OCI-LY7 (cell line): ENCODE results near the gene MARK2. TPM values are rescaled to one million over a fixed set of nuclear protein-coding genes. Genes with fewer than 3 reads are reported as not detected.

ENCODE experiments used
- BruUV-seq: library from RNA; stranded (reverse); fragments of 400-500 nt; replicated peaks from 2 replicates; lab custom pipeline; 2021; lab: Mats Ljungman, UMichigan
- CTCF ChIA-PET: fragments of 300-600 bp; sonication (Branson Sonifier 250); formaldehyde crosslinking; loops from one replicate; lab custom pipeline; 2022; ENCODE audit warnings: antibody characterized with exemption; ENCODE audit not compliant: unreplicated experiment; lab: Charles Lee
- POLR2A ChIA-PET: fragments of 300-600 bp; sonication (Branson Sonifier 250); formaldehyde crosslinking; loops from one replicate; lab custom pipeline; 2022; ENCODE audit warnings: antibody characterized with exemption; lab: Charles Lee
- DNase-seq: peaks from one replicate; pipeline ENCODE4 v3.0.0-alpha.2; 2015; ENCODE audit warnings: low spot score
- H2AFZ ChIP-seq: fragments of 200-600 bp; sonication (generic), shearing (Covaris generic); 2 replicates; pipeline ENCODE4 v1.6.1; 2014; ENCODE audit warnings: mild to moderate bottlenecking, antibody characterized with exemption, low read length, moderate library complexity
- H3K27ac ChIP-seq: fragments of 200-600 bp; sonication (generic); 2 replicates; pipeline ENCODE4 v1.5.1; 2014; ENCODE audit warnings: mixed run types, low read depth, mild to moderate bottlenecking, moderate library complexity, low read length, inconsistent platforms; ENCODE audit not compliant: poor library complexity, severe bottlenecking
- H3K36me3 ChIP-seq: fragments of 200-600 bp; sonication (generic); 2 replicates; pipeline ENCODE4 v1.6.1; 2014; ENCODE audit warnings: mild to moderate bottlenecking, antibody characterized with exemption, low read length, moderate library complexity, mixed read lengths; ENCODE audit not compliant: insufficient read depth
- H3K4me1 ChIP-seq: fragments of 200-600 bp; sonication (generic); 2 replicates; pipeline ENCODE4 v1.5.1; 2014; ENCODE audit warnings: mild to moderate bottlenecking, low read length; ENCODE audit not compliant: insufficient read depth, poor library complexity, severe bottlenecking
- H3K4me2 ChIP-seq: fragments of 200-600 bp; sonication (generic); 2 replicates; pipeline ENCODE4 v1.6.1; 2014; ENCODE audit warnings: mild to moderate bottlenecking, low read length
- H3K4me3 ChIP-seq: fragments of 200-600 bp; sonication (generic); 2 replicates; pipeline ENCODE4 v1.5.1; 2014; ENCODE audit warnings: mild to moderate bottlenecking, low read depth, low read length; ENCODE audit not compliant: poor library complexity, severe bottlenecking
- H3K79me2 ChIP-seq: fragments of 200-600 bp; sonication (generic); 2 replicates; pipeline ENCODE4 v1.6.1; 2016; ENCODE audit warnings: low read depth, mild to moderate bottlenecking, low read length, moderate library complexity, mixed read lengths; ENCODE audit not compliant: insufficient read depth
- H3K9me2 ChIP-seq: fragments of 200-600 bp; sonication (generic); 2 replicates; pipeline ENCODE4 v1.6.1; 2016; ENCODE audit warnings: mild to moderate bottlenecking, low read length, mixed read lengths; ENCODE audit not compliant: insufficient read depth
- H3K9me3 ChIP-seq: fragments of 200-600 bp; sonication (generic); 2 replicates; pipeline ENCODE4 v1.6.1; 2014; ENCODE audit warnings: mild to moderate bottlenecking, mixed run types, low read length, mixed read lengths
- H4K20me1 ChIP-seq: fragments of 200-600 bp; sonication (generic); 2 replicates; pipeline ENCODE4 v1.6.1; 2014; ENCODE audit warnings: mild to moderate bottlenecking, antibody characterized with exemption, low read length, moderate library complexity, mixed read lengths; ENCODE audit not compliant: insufficient read depth
- EZH2phosphoT487 ChIP-seq: fragments of 200-600 bp; sonication (generic); IDR thresholded peaks from 2 replicates; pipeline ENCODE4 v1.6.1; 2018; ENCODE audit warnings: low read depth, borderline replicate concordance, mild to moderate bottlenecking, mixed run types, antibody characterized with exemption, low read length, moderate library complexity, mixed read lengths
- intact Hi-C: fragments of 100-400 bp; cut with micrococcal nuclease; formaldehyde crosslinking; loops from one replicate; pipeline ENCODE4 v1.10.0; 2022; ENCODE audit not compliant: unreplicated experiment
- total RNA-seq, 2 experiments: library from RNA; depleted of rRNA in 1 of 2; stranded (reverse); fragments of >200 nt in 1 of 2; shearing (Covaris generic) in 1 of 2; gene quantifications; 2 replicates each; pipeline ENCODE4 v1.2.3, GENCODE V29; 2014 to 2022
- TF ChIP-seq, protein P1 (sequence below): fragments of 200-600 bp; sonication (generic); conservative IDR thresholded peaks from 2 replicates; pipeline ENCODE4 v1.5.1; 2014; ENCODE audit warnings: mild to moderate bottlenecking, antibody characterized with exemption, low read length, moderate library complexity, mixed read lengths

Gene MARK2
- total RNA-seq, 2 experiments from 2014 or later: 22.7 to 45.4 TPM

DNA sequence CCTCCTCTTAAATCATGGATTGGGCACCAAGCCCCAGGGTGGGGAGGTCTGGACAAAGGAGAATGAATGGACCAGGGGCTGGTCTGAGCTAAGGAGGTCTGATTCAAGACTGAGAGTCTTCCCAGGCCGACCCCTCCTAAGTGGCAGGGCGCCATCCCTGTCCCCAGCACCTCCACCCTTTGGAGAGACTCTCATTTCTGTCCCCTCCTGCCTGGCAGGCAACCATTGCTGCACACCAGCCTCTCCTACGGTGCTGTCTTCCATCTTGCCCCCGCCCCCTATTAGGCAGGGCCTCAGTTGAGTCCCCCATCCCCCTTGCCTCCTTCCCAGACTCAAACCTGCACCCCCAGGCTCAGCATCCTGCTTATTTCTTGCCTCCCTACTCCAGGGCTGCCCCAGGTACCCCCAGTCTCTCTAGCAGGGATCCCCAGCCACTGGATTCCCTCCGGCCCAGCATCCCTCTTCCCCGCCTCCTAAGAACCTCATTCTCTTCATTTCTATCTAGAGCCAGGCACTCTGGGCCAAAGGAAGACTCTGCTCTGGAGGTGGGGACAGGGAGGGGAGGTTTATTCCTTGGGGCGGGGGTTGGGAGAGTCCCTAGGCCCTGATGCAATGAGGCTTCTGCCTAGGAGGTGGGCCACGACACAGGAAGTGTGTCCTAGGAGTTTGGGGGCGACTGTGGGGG is 79.7 kb downstream of the MARK2 start:
- CTCF ChIA-PET: no interaction called here
- Histone ChIP-seq H2AFZ (0 out of 2 replicates have a peak overlapping the region, but pooled peaks have one; percentile 89), H3K36me3 (no peaks in the 10 kb centered on the region), H3K9me2 (no peaks in the 10 kb centered on the region), H3K4me1 (peaks cover 32% of the 10 kb centered on the region), H3K4me2 (peak overlapping the region; percentile 100; the same call in 1 of the 2 replicates), H3K9me3 (no peaks in the 10 kb centered on the region), H4K20me1 (no peaks in the 10 kb centered on the region), H3K79me2 (no peaks in the 10 kb centered on the region), H3K4me3 (no peak overlapping the region), H3K27ac (no peak overlapping the region)
- DNase-seq: no peak
- BruUV-seq: no TSS peak
- POLR2A ChIA-PET: no interaction called here
- intact Hi-C loops: no loop called here
- TF ChIP-seq EZH2phosphoT487: no peak
- TF ChIP-seq, protein P1, sequence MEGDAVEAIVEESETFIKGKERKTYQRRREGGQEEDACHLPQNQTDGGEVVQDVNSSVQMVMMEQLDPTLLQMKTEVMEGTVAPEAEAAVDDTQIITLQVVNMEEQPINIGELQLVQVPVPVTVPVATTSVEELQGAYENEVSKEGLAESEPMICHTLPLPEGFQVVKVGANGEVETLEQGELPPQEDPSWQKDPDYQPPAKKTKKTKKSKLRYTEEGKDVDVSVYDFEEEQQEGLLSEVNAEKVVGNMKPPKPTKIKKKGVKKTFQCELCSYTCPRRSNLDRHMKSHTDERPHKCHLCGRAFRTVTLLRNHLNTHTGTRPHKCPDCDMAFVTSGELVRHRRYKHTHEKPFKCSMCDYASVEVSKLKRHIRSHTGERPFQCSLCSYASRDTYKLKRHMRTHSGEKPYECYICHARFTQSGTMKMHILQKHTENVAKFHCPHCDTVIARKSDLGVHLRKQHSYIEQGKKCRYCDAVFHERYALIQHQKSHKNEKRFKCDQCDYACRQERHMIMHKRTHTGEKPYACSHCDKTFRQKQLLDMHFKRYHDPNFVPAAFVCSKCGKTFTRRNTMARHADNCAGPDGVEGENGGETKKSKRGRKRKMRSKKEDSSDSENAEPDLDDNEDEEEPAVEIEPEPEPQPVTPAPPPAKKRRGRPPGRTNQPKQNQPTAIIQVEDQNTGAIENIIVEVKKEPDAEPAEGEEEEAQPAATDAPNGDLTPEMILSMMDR: no peak

DNA sequence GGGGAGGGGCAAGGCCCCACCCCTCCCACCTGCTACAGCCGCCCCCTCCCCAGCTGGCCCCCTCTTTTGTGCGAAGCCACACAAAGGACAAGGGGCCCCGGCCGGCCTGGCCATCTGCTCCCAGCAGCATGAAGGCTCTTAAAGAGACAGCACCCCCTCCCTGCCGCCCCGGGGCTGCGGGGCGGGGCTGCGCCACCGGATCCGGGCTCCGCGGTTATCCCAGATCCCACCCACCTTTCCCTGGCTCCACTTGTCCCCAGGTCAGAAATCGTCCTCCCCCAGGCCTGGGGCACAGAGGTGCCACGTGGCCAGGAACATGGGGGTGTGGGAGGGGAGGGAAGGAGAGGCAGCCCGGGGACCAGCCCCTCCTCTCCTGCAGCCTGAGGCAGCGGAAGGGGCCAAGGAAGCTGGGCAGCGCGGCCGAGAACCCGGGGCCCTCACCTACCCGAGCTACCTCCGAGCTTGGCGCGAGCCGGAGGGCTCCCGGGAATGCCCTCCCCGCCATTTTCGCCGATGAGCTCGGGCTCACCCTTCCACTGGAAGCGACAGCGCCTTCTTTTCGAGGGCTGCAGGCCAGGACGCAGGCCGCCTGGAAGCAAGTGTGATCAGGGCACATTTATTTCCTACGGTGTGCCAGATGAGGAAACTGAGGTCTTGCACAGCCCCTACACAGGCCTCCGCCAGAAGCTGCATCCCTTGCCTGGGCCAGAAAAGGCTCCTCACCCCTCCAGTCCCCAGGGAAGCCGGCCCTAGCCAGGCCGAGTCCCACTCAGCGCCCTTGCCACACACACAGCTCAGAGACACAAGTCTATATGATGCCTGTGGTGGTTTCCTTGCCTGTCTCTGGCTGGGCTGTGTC is 80.6 kb downstream of the MARK2 start:
- Histone ChIP-seq H3K4me1 (peaks cover 32% of the 10 kb centered on the region), H4K20me1 (no peaks in the 10 kb centered on the region), H3K4me3 (no peak overlapping the region), H3K36me3 (no peaks in the 10 kb centered on the region), H3K9me2 (no peaks in the 10 kb centered on the region), H3K9me3 (no peaks in the 10 kb centered on the region), H2AFZ (no peak overlapping the region), H3K27ac (no peak overlapping the region), H3K4me2 (no peak overlapping the region), H3K79me2 (no peaks in the 10 kb centered on the region)
- intact Hi-C loops: no loop called here
- no peak for TF ChIP-seq EZH2phosphoT487
- TF ChIP-seq, protein P1: no peak
- no TSS peak for BruUV-seq
- ChIA-PET CTCF (interaction anchor here (1.1 kb wide), 1 partner anchor 81 kb away, joined by 4 read pairs; the partner anchor contains the start of gene MARK2), POLR2A (no interaction called here)
- no peak for DNase-seq
